Activated CD4-positive, CD25-positive, alpha-beta regulatory T cell (primary cell): Measurements from ENCODE around the gene AK2.
"Not testable (repeated sequence)": the region's sequence is repeated elsewhere in the genome, so short reads cannot be mapped to it uniquely, and the experiment has no call there.

ENCODE experiments used
- DNase-seq, 4 experiments: peaks; one replicate each; lab custom pipeline; 2025; lab: John Stamatoyannopoulos, UW

AK2 gene

DNA sequence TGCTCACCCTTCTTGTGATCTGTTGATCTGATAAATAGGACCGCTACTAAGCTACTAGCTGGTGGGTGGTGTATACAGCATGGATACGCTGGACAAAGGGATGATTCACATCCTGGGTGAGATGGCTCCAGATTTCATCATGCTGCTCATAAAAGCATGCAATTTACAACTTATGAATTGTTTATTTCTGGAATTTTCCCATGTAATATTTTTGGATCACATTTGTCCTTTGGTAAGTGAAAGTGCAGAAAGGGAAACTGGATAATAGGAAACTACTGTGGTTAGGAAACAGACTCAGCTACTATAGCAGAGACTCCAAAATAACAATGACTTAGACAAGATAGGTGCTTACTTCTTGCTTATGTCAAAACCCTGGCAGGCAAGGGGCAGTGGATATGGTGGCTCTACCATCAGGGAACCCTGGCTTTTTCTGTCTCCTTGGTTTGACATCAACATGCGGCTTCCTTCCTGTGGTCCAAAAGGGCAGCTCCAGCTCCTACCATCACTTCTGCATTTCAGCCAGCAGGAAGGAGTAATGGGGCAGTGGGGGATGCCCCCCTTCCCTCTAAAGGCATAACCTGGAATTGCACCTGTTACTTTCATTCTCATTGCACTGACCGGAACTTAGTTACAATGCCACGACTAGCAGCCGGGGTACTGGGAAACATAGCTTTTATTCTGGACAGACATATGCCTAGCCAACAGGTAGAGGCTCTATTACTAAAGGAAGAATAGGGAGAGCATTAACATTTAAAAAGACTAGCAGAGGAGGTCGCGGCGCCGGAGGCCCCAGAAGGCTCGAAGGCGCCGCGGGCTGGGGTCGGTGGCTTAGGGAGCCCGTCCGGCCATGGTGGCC, 13.8 kb upstream of the AK2 start:
- DNase-seq = no peak

DNA sequence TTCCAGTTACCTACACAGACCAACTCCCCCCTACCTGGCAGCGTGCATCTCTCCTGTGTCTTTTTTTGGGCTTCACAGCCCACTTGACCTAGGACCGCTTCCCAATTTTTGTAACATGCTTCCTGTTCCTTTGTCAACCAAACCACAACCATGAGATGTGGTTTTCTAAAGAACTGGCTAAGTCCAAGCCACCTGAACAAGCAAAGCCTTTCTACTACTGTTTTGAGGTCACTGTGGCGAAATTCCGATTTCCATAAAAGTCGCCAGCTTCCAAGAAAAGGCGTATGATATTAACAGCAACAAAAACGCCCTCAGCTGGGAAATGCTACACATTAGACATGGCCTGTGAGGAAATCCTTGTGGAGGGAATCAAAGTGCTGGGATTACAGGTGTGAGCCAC, 12.7 kb upstream of the AK2 start:
- DNase-seq = no peak

DNA sequence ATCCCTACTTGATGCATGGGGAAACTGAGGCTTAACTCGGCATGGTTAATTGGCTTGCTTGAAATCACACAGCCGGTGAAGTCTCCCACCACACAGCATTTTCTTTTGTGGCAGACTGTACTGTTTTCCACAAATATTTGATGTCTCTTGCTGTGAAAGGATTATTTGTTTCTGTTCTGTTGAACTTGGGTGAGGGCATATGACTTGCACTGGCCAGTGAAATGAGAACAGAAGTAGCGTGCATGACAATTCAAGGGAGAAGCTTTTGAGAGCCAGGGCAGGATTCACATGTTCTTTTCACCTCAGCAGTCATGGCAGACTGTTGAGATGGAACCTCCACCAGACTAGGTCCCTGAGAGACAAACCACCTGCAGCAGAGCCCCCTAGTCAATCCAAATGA, 11.7 kb upstream of the AK2 start:
- no peak for DNase-seq

DNA sequence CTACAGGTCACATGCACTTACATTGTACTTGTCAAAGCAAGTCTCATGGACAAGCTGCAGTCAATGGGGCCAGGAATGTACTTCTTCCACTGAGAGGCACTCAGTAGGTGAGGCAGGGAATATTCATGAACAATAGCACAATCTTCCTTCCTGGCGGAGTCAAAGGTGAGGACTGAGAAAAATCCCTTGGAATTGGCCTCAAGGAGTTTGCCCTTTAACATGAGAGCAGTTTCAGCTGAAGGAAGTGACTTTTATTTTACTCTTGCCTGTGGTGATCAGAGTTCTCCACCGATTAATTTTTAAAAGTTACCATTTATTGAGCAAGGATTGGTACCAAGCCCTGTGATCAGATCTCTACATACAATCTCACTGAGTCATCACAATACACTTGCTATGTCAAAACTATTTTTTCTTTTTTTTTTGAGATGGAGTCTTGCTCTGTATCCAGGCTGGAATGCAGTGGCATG, 11.2 kb upstream of the AK2 start:
- DNase-seq = no peak

DNA sequence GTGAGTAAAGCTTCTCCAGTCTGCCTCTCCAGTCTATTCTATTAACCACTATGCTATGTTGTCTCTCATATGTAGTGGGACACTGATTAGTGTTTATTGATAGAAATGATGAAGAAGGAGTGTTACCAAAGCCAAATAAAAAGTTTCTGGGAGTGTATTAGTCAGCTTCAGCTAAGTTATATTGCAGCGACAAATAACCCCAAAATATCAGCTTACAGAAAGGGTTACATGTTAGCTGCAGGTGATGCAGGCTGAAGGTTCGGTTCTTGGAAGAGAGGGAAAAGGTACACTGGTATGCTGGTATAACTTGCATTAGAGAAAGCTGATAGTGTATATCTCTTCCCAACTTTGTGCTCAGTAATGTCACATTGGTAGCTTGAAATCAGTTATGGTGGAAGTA, 10.6 kb upstream of the AK2 start:
- no peak for DNase-seq

DNA sequence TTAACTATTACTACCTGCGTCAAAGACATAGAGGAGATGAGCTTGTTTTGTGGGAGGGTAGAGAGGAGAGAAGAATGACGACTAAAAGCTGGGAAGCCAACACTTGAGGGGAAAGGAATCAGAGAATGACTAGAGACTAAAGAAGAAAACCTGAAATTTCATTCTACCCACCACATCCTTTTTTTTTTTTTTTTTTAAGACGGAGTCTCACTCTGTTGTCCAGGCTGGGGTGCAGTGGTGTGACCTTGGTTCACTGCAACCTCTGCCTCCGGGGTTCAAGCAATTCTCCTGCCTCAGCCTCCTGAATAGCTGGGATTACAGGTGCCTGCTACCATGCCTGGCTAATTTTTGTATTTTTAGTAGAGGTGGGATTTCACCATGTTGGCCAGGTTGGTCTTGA, 9.6 kb upstream of the AK2 start:
- not testable (repeated sequence) for DNase-seq

DNA sequence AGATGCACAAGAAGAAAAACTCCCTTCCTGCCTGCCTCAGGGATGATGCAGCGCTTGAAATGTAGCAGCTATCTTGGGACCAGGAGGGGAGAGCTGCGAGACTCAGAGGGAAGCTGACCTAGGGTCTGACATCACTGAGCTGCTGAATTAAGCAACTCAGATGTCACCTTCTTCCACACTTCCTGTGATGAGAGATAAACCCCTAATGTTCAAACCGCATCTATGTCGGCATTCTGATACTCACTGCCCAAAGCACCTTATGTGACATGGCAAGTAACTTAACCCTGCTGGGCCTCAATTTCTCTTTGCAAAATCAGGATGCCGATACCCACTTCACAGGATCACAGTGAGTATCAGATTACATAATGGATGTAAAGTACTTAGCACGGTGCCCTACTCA, 9.1 kb upstream of the AK2 start:
- DNase-seq = no peak

DNA sequence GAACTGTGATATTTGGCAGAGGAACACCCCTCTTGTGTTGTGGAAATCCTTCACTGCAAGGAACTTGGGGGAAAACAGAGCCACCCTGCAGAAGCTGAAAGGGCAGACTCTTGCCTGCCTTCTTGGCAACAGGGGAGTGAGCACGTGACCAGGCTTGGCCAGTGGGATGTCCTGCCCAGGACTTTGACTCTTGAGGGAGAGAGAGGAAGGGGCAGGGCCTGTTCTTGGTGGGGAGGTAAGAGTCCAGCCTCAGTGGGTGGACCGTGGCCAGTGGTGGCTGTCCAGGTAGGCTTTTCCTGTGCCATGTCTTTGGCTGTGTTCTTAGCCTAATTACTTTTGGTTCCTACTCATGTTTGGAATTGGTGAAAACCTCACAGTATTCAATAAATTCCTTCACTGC, 8.6 kb upstream of the AK2 start:
- DNase-seq = no peak

DNA sequence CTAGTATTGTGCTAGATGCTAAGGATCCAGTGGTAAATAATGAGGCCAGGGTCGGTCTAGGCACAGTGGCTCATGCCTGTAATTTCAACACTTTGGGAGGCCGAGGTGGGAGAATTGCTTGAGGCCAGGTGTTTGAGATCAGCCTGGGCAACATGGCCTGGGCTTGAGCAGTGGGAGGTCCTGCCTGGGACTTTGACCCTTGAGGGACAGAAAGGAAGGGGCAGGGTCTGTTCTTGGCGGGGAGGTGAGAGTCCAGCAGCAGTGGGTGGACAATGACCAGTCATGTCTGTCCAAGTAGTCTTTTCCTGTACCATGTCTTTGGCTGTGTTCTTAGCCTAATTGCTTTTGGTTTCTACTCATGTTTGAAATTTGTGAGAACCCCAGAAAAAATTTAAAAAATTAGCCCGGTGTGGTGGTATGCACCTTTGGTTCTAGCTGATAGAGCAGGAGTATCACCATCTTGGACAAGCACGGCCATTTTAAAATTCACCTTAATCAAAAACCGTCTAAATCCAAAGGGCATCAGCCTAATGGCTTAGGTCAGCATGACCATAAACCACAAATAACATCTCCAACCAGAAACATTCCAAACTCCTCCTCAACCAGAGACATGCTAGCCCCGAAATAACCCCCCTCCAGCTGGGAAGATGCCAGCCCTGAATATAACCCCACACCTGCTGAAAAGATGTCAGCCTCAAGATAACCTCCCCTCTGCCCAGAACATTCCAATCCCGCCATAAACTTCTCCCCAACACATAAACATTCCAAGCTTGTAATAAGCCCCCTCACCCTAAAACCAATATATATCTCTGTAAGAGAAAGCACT, 6.8 kb upstream of the AK2 start:
- no peak for DNase-seq

DNA sequence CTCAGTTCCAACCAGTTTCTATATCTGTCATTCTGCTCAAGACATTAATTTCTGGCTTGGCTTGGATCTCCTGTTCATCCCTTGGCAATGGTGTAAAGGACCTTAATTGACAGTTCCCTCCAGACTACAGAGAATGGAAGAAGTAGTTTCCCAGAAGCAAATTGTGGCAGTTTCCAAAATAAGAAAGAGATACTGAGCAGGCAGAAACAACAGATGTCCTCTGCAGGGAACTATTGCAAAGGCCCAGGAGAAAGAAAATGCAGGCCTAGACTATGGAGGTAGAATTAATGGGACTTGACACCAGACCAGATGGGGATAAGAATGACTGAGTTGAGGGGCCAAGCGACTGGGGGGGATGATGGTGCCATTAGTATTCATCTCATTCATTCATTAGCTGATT, 6.1 kb upstream of the AK2 start:
- no peak for DNase-seq

DNA sequence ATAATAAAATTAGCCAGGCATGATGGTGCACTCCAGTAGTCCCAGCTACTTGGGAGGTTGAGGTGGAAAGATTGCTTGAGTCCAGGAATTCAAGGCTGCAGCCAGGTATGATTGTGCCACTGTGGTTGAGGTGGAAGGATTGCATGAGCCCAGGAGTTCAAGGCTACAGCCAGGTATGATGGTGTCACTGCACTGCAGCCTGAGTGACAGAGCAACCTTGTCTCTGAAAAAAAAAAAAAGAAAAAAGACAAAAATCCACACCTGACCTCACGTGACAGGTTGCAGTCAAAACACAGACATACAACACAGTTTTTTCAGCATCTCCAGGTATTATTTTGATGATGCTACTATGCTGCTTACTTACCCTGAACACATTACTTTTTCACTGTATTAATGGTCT, 4.3 kb upstream of the AK2 start:
- DNase-seq = no peak

DNA sequence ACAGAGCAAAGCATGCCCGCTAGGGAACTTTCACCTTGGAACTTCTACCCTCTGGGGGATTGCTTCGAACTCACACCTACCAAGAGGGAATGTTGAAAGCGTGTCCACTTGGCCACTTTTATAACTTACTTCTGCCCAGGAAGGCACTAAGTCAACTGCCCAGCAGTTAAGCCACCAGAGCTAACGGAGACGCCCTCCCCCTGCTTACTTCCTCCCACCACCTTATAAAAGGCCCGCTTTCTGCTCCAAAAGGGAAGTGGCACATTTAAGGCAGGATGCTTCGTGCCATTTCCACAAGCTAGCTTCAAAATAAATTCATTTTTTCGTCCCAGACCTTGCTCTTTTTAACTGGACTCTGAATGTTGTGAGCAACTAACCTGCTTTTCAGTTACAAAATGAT, 3.2 kb upstream of the AK2 start:
- no peak for DNase-seq

DNA sequence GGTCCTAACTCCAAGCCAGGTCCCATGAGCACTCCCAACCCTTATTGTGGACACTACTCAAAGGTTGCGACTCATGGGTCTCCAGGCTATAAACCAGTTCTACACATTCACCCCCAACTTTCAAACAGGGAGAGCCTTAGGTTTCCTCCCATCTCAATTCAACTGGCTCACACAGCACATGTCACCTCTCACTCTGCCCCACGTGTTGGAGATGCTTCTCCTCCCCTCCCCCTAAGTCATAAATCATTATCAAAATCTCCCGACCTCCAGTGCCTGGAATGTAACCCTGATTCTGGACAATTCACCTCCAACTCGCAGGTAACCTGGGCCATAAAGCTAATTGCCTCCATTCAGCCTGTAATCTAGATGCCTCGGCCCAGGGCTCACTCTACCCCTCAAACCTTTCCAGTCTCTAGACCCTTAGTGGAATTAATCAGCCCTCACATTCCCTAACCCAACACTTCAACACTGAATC, 595 bp downstream of the AK2 start:
- DNase-seq = no peak

DNA sequence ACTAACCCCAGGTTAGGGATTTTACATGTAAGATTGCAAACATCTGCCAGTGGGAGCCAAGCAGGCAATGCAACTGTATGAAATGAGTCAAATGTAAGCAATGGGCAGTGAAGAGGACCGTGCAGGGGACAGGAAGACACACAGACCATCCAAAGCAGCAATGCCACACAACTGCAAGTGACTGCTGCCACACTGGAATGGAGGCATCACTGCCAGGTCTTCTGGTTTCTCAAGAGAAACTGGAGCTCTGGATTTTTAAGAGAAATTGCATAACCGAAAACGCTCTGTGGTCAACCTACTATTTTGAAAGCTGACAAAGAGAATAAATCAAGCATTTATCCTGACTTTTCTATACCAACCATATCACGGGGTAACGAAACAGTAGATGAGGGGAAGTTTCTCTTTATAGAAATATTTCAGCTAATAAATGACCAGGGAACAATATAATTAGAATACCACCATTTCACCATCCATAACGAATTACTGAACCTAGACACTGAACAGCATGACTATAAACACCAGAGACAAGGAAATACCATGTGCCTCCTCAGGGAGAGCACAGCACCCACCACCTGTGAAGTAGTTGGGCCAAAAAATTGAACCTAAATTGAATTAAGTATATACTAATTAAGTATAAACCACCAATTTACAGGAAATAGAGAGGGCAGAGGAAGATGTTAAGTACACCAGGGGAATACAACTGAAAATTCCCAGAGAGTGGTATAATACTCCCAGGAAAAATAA, 4.4 kb downstream of the AK2 start:
- no peak for DNase-seq

DNA sequence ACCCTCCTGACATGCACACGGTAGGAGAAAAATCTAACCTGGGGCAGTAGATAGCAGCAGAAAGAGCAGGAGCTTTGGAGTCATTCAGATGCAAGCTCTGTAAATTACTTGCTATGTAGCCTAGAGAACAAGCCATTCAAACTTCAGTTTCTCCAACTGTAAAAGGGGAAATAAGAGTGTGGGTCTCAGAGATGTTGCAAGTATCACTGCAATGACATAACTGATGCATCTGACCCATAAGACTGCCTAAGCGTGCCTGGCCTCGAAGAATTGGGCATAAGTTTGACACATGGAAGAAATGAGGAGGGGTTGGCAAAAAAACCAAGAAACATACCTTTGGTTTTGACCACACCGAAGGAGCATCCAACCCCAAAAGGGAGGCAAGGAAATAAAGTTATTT, 5.2 kb downstream of the AK2 start:
- no peak for DNase-seq

DNA sequence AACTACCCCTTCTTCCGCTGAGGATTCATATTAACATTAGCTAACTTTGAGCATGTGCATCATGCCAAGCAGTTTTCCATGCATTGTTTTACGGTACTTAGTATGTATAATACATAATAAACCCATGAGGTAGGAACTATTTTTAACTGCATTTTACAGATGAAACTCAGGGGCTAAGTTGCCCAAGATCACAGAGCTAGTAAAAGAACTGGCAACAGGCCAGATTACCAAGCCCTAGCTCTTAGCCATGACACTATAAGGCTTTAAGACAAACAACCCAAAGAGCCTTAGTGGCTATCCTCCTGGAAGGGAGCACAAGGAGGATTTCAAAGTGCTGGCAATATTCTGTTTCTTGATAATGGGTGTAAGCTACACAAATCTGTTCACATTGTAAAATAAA, 6.1 kb downstream of the AK2 start:
- DNase-seq = no peak

DNA sequence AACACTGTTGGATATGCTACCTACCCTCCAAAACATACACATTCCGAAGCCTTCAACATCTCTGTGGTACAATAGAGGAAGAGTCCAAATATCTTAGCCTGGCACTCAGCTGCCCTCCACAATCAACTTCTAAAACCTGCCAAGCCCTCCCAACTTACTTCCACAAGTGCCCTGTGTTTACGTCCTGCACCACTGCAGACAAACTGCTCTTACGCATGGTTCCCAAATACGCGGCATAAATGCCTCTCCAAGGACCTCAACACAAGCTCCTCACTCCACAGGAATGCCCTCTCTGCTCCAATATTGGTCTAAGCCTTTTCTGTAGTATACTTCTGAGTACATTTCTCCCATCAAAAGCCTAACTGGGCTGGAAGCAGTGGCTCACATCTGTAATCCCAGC, 6.8 kb downstream of the AK2 start:
- DNase-seq = no peak

DNA sequence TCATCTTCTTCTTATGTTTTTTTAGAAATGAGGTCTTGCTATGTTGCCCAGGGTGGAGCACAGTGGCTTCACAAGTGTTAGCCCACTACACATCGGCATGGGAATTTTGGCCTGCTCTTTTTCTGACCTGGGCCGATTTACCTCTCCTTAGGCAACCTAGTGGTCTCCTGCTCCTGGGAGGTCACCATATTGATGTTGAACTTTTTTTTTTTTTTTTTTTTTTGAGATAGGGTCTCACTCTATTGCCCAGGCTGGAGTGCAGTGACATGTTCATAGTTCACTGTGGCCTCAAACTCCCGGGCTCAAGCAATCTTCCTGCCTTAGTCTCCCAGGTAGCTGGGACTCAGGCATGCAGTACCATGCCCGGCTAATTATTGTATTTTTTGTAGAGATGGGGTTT, 7.5 kb downstream of the AK2 start:
- DNase-seq = no peak

DNA sequence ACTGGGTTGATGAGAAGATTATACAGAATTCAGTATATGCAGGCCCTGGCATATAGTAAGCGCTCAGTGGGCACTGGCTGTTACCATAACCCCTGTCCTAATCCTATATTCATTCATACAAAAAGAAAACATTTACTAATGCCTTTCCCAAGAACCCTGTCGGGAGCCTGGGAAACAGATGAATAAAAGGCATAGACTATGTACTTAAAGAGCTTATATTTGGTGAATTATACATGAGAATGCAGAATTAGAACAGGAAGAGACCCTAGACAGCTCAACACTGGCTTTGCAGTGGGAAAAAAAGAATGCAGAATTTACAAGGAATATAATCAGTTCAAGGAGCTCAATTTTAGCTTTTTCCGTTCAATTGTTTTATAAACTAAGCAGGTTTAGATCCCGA, 10.9 kb downstream of the AK2 start:
- no peak for DNase-seq

DNA sequence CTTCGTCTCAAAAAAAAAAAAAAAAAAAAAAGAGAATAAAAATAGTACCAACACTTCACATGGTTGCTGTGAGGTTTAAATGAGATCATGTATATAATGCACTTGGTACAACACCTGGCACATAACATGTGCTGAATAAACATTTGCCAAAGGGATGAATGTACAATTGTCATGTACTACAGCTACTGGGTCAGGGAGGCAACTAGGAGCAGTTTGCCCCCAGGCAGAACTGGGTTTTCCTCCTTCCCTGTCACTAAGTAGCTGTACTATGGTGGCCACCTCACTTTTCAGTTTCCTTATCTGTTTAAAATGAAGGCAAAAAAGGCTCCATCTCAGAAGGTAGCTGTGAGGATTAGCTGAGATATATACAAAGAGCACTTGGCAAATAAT, 11.5 kb downstream of the AK2 start:
- DNase-seq = no peak

DNA sequence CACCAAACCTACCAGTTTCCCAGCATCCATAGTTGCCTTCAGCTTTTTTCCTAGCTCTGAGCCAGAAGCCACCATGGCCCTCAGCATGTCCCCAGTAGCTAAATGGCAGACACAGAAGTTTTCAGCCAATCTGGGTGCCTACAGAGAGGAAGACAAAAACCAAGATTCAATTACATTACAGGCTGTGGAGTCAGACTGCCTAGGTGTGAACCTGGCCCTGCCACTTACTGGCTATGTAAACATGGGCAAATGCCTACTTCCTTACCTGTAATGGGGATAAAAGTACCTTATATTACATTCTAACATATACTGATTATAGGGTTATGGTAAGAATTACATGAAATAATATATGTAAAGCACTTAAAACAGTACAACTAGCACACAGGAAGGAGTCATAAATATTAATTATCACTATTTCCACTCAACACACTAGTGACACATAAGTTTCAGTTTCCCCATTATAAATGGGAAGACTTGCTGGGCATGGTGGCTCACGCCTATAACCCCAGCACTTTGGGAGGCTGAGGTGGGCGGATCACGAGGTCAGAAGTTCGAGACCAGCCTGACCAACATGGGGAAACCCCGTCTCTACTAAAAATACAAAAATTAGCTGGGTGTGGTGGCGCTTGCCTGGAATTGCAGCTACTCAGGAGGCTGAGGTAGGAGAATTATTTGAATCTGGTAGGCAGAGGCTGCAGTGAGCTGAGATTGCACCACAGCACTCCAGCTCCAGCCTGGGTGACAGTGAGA, 12.1 kb downstream of the AK2 start:
- DNase-seq = peak in 2 of 4 experiments; percentile 27 to 35
